H1 (cell line): ENCODE data around the gene DNAAF3. TPM values are rescaled to one million over a fixed set of nuclear protein-coding genes. Genes with fewer than 3 reads are reported as not detected.
A peak's percentile ranks its signal among the peaks of the same experiment; 100 is the strongest.

Experiments
- BACH1 ChIP-seq: IDR thresholded peaks from 2 replicates; pipeline ENCODE4 v1.6.1; 2012; ENCODE audit warnings: low read length, improper control_type of control experiment
- BCL11A ChIP-seq, 2 experiments: IDR thresholded peaks; one replicate each; pipeline ENCODE4 v1.6.1; 2011; ENCODE audit warnings: low read depth in 2 of 2, low read length in 2 of 2, mild to moderate bottlenecking in 2 of 2
- CBX8 ChIP-seq: fragments of 300-800, 300-1000 bp; sonication (generic); IDR thresholded peaks from 2 replicates; pipeline ENCODE4 v1.7.1; 2016; ENCODE audit warnings: low read depth, low read length, borderline replicate concordance
- FOSL1 ChIP-seq: IDR thresholded peaks from 2 replicates; pipeline ENCODE4 v1.6.1; 2011; ENCODE audit warnings: mild to moderate bottlenecking, low read depth, low read length, moderate library complexity; ENCODE audit not compliant: insufficient read depth
- JUN ChIP-seq: IDR thresholded peaks from 2 replicates; pipeline ENCODE4 v1.6.1; 2011; ENCODE audit warnings: low read depth, mild to moderate bottlenecking, improper control_type of control experiment, low read length
- KDM4A ChIP-seq: IDR thresholded peaks from one replicate; pipeline ENCODE4 v1.7.1; 2012; ENCODE audit warnings: low read depth, mild to moderate bottlenecking, moderate library complexity, low read length, inconsistent platforms; ENCODE audit not compliant: severe bottlenecking
- MAFK ChIP-seq: IDR thresholded peaks from 2 replicates; pipeline ENCODE4 v1.6.1; 2012; ENCODE audit warnings: low read depth, mild to moderate bottlenecking, improper control_type of control experiment, low read length
- PHF8 ChIP-seq: fragments of 200-600 bp; sonication (generic); conservative IDR thresholded peaks from 2 replicates; pipeline ENCODE4 v1.7.1; 2012; ENCODE audit warnings: low read depth, mild to moderate bottlenecking, inconsistent platforms, low read length, moderate library complexity
- POLR2AphosphoS5 ChIP-seq: IDR thresholded peaks from 2 replicates; pipeline ENCODE4 v1.6.1; 2011; ENCODE audit warnings: low read depth, low read length
- POU5F1 ChIP-seq: IDR thresholded peaks from 2 replicates; pipeline ENCODE4 v1.6.1; 2011; ENCODE audit warnings: low read depth, mild to moderate bottlenecking, low read length, moderate library complexity
- RBBP5 ChIP-seq: IDR thresholded peaks from 2 replicates; pipeline ENCODE4 v1.7.1; 2012; ENCODE audit warnings: low read depth, mild to moderate bottlenecking, inconsistent platforms, low read length, moderate library complexity, borderline replicate concordance
- RFX5 ChIP-seq: IDR thresholded peaks from 2 replicates; pipeline ENCODE4 v1.6.1; 2011; ENCODE audit warnings: low read depth, low read length, improper control_type of control experiment, borderline replicate concordance
- RNF2 ChIP-seq: fragments of 200-900, 300-1000 bp; sonication (generic); IDR thresholded peaks from 2 replicates; pipeline ENCODE4 v1.7.1; 2016; ENCODE audit warnings: borderline replicate concordance, low read depth, mild to moderate bottlenecking, antibody characterized with exemption, low read length; ENCODE audit not compliant: poor library complexity, severe bottlenecking; ENCODE audit errors: missing control alignments
- SUZ12 ChIP-seq: fragments of 200-600 bp; sonication (generic); IDR thresholded peaks from 2 replicates; pipeline ENCODE4 v1.6.1; 2012; ENCODE audit warnings: mild to moderate bottlenecking, inconsistent platforms, low read length, moderate library complexity, mixed read lengths
- TAF1 ChIP-seq: IDR thresholded peaks from 2 replicates; pipeline ENCODE4 v1.6.1; 2011; ENCODE audit warnings: mild to moderate bottlenecking, low read depth, low read length
- polyA plus RNA-seq, 7 experiments: library from polyadenylated mRNA; depleted of rRNA in 3 of 7; stranded (reverse) in 5 of 7; unstranded in 2 of 7; fragments of >200 nt in 5 of 7; fragments of 200-250 nt in 2 of 7; gene quantifications; 1 replicate in 5 of 7; 2 replicates in 1 of 7; 4 replicates in 1 of 7; pipeline versions ENCODE4 v1.2.1 to v1.2.3, GENCODE V29; 2011 to 2013; ENCODE audit warnings: missing spikeins in 2 of 7, mixed read lengths in 2 of 7
- total RNA-seq: library from RNA; stranded (reverse); fragmentation: NEBNext Ultra II Directional; extraction: Animal tissue kit (Norgen Biotek cat#: 25700); gene quantifications from 2 replicates; pipeline ENCODE4 v1.2.1, GENCODE V29; 2021
- TF ChIP-seq, protein P1 (sequence below): IDR thresholded peaks from 2 replicates; pipeline ENCODE4 v1.6.1; 2012; ENCODE audit warnings: low read length, inconsistent platforms
- TF ChIP-seq, protein P2 (sequence below), 3 experiments: IDR thresholded peaks; 1 replicate in 2 of 3; 2 replicates in 1 of 3; pipeline versions ENCODE4 v1.5.1 to v1.6.1; 2011; ENCODE audit warnings: low read length in 3 of 3, mild to moderate bottlenecking in 3 of 3, inconsistent platforms in 2 of 3, low read depth in 1 of 3, moderate library complexity in 1 of 3; ENCODE audit not compliant: insufficient read depth in 1 of 3; ENCODE audit errors: control extremely low read depth in 1 of 3
- TF ChIP-seq, protein P3 (sequence below): IDR thresholded peaks from 2 replicates; pipeline ENCODE4 v1.6.1; 2011; ENCODE audit warnings: low read length, improper control_type of control experiment

DNAAF3 gene
- total and polyA plus RNA-seq, 2 of the 8 experiments (the other 6 are each of a cell fraction or from before 2014, with no cell fraction given) = 5.4 to 8.0 TPM

DNA sequence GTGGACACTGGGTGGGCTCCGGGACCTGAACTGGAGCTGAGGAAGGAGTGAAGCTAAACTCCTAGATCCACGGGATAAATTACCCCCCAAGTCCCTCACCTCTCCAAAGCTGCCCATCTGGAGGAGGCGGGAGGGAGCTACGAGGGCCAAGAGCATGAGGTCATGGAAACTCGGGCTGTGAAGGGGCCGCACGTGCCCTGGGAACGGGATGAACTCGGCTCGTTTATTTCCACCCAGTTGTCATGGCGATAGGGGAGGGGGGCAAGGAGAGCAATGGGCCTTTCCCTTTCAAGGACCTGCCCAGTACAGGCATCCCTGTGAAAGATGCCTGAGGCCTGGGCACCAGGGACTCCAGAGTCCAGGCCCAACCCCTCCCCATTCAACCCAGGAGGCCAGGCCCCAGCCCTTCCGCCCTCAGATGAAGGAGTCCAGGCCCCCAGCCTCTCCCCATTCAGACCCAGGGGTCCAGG is 52.8 kb downstream of the DNAAF3 start (continued):
- TF ChIP-seq, protein P1, sequence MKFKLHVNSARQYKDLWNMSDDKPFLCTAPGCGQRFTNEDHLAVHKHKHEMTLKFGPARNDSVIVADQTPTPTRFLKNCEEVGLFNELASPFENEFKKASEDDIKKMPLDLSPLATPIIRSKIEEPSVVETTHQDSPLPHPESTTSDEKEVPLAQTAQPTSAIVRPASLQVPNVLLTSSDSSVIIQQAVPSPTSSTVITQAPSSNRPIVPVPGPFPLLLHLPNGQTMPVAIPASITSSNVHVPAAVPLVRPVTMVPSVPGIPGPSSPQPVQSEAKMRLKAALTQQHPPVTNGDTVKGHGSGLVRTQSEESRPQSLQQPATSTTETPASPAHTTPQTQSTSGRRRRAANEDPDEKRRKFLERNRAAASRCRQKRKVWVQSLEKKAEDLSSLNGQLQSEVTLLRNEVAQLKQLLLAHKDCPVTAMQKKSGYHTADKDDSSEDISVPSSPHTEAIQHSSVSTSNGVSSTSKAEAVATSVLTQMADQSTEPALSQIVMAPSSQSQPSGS = peak; percentile 58; the same call in 1 of the 2 replicates
- TF ChIP-seq PHF8 (no peak), RFX5 (no peak), JUN (peak; percentile 86), FOSL1 (no peak), POLR2AphosphoS5 (no peak), RBBP5 (no peak), POU5F1 (no peak), KDM4A (no peak), BCL11A (IDR thresholded peaks at IDR 0.05; ENCODE audit: low read depth in 2 of 2, low read length in 2 of 2) (no peak), TAF1 (no peak), RNF2 (no peak), BACH1 (no peak), CBX8 (no peak), MAFK (no peak), SUZ12 (no peak)
- TF ChIP-seq, protein P2, sequence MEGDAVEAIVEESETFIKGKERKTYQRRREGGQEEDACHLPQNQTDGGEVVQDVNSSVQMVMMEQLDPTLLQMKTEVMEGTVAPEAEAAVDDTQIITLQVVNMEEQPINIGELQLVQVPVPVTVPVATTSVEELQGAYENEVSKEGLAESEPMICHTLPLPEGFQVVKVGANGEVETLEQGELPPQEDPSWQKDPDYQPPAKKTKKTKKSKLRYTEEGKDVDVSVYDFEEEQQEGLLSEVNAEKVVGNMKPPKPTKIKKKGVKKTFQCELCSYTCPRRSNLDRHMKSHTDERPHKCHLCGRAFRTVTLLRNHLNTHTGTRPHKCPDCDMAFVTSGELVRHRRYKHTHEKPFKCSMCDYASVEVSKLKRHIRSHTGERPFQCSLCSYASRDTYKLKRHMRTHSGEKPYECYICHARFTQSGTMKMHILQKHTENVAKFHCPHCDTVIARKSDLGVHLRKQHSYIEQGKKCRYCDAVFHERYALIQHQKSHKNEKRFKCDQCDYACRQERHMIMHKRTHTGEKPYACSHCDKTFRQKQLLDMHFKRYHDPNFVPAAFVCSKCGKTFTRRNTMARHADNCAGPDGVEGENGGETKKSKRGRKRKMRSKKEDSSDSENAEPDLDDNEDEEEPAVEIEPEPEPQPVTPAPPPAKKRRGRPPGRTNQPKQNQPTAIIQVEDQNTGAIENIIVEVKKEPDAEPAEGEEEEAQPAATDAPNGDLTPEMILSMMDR (IDR thresholded peaks at IDR 0.05; ENCODE audit: control extremely low read depth in 1 of 3, insufficient read depth in 1 of 3, low read depth in 1 of 3, low read length in 3 of 3) = no peak
- TF ChIP-seq, protein P3, sequence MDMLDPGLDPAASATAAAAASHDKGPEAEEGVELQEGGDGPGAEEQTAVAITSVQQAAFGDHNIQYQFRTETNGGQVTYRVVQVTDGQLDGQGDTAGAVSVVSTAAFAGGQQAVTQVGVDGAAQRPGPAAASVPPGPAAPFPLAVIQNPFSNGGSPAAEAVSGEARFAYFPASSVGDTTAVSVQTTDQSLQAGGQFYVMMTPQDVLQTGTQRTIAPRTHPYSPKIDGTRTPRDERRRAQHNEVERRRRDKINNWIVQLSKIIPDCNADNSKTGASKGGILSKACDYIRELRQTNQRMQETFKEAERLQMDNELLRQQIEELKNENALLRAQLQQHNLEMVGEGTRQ = no peak
